LoVo (cell line): Measurements from ENCODE around the gene PDE4D.
"Not testable (repeated sequence)": the region's sequence is repeated elsewhere in the genome, so short reads cannot be mapped to it uniquely, and the experiment has no call there.

Experiments used
- DNase-seq: peaks from one replicate; pipeline ENCODE4 v3.0.0-alpha.2; 2016; ENCODE audit warnings: low spot score

Gene PDE4D

GRCh38 chr5:58969795-58970194 is 923.7 kb downstream of the PDE4D start:
- DNase-seq, result no peak

GRCh38 chr5:58969253-58969652 is 924.3 kb downstream of the PDE4D start:
- no peak for DNase-seq

- no peak for DNase-seq
Observed at GRCh38 chr5:58968350-58968749, 925.2 kb downstream of the PDE4D start.

GRCh38 chr5:58967597-58968281 is 925.8 kb downstream of the PDE4D start:
- no peak for DNase-seq

GRCh38 chr5:58965677-58966414 is 927.7 kb downstream of the PDE4D start:
- no peak for DNase-seq

DNA sequence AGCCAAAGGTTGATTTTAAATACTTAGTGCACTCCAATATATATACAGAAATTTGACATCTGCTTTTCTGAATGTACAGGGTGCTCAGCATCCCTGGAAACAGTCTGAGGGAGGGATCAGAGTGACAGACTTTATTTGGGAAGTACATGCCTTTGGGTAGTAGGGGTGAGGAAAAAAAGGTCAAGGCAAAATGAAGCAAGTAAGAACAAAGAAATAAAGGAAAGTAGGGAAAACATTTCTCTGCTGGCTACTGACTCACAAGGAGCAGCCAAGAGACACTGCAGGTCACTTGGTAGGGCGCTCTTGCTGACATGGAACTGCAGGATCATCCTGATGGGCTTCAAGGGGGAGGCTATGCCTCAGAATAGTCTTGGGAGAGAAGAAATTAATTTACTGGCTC is 929.7 kb downstream of the PDE4D start:
- DNase-seq, result no peak

GRCh38 chr5:58963361-58963760 is 930.2 kb downstream of the PDE4D start:
- DNase-seq, result no peak

GRCh38 chr5:58961631-58962280 is 931.8 kb downstream of the PDE4D start:
- DNase-seq, result no peak

DNA sequence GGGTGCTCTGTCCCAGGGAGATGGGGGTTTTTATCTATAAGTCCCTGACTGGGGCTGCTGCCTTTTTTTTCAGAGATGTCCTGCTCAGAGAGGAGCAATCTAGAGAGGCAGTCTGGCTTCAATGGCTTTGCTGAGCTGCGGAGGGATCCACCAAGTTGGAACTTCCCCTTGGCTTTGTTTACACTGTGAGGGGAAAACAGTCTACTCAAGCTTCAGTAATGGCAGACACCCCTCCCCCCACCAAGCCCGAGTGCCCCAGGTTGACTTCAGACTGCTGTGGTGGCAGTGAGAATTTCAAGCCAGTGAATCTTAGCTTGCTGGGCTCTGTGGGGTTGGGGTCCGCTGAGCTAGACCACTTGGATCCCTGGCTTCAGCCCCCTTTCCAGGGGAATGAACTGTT is 934.8 kb downstream of the PDE4D start:
- no peak for DNase-seq

GRCh38 chr5:58953218-58953617 is 940.3 kb downstream of the PDE4D start:
- DNase-seq, result not testable (repeated sequence)

DNA sequence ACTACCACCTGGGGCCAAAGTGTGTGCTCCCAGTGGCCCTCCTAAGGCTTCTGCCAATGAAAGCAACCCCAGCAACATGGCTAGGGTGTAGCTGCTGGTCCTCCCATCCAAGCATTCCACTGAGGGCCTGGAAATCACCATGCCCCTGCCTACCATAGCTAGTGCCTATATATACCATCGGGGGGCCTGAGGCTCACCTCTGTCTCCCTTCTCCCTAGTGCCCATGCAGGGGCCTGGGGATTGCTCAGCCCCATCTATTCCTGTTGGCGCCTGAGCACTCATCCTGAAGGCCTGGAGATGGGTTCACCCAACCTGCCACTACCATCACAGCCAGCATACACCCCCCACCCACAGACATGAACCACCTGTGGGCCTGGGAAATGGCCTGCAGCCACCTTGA is 943.3 kb downstream of the PDE4D start:
- no peak for DNase-seq

GRCh38 chr5:58946230-58946629 is 947.3 kb downstream of the PDE4D start:
- DNase-seq, result no peak

DNA sequence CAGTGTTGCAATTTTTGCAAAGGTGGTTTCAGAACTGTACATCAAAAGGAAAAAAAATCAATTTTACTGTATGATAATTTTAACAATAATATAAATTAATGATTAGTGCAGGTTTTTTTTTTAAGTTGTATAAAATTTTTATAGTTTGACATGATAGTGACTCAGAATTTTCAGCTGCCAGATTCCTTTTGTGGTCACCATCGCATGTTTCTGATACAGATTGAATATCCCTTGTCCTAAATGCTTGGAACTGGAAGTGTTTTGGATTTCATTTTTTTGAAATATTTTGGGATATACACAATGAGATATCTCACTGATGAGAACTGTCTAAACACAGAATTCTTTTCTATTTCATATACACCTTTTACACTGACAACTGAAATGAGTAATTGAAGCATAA is 949.3 kb downstream of the PDE4D start:
- DNase-seq, result no peak

- no peak for DNase-seq
Observed at GRCh38 chr5:58940446-58940845, 953.1 kb downstream of the PDE4D start.

DNA sequence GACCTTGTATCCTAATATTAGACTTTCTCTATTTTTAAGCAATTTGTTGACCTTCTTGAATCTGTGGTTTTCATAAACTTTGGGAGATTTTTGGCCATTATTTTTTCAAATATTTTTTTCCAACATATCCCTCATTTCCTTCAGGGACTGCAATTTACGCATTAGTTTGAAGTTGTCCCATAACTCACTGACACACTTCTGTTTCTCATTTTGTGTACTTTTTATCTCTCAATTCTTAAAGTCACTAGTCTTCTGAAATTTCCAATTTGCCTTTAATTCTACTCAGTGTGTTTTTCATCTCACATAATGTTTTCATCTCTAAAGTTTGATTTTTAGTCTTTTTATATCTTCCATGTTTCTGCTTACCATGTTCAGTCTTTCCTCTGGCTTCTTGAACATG is 953.9 kb downstream of the PDE4D start:
- DNase-seq, result no peak

DNA sequence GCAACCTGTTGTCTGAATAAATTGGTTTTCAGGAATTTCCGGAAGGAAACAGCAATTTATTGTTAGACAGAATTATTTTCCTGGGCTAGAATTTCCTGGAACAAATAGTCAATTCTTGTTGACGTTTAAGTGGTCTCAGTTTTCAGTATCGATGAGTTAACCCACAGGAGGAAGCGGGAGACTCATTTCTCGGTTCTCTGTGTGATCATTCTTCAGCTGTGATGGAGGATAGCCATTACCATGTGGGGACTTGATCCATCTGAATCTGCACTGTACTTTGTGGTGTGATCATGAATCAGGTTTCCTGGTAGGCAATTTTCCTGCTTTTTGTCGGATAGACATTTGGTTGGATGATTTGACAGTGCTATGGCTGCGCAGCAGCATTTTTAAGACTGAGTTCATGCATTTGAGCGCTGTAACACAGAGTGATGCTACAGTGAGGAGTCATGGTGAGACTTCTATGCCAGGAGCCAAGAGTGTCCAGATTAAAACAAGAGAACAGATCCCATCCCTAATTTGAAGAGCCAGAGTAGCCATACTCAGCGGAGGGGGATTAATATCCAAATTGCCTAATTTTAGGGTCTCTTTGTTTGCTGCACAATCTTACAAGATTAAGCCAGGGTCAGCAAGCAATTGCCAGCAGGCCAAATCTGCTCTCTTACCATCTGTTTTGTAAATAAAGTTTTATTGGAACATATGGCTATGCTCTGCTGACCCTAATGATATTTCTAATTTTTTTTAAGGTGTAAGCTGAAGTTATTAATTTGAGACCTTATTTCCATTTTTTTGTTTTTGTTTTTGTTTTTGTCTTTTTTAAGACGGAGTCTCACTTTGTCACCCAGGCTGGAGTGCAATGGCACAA is 954.7 kb downstream of the PDE4D start:
- DNase-seq, result no peak

DNA sequence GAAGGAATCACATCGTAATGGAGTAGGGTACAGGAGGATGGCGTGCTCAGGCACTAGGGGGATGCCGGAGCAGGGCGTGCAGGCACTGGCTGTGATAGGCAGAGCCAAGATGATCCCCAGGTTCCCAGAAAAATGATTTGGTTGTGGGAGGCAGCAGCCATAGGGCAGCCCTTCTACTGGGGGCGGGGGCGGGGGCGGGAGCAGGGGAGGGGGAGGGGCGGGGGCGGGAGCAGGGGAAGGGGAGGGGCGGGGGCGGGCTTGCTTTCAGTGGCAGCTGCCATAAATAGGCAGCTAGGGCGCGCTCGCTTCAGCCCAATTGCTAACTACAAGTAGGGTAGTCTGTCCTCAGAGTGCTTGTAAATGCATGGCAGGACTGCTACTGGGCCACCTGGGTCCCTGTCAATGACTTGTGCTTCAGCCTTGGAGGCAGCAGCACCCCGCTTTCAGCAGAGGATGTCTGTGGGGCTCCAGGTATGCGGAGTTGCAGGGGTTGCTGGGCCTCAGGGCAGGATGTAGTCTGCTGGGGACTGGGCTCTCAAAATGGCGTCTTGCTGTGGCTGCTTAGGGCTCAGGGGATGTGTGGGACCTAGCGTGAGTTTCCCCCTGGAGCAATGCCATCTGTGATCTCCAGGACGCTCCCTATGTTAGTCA is 956.4 kb downstream of the PDE4D start:
- DNase-seq, result no peak

GRCh38 chr5:58934629-58935097 is 958.9 kb downstream of the PDE4D start:
- DNase-seq, result no peak

GRCh38 chr5:58933891-58934628 is 959.5 kb downstream of the PDE4D start:
- DNase-seq, result no peak

GRCh38 chr5:58932057-58932612 is 961.4 kb downstream of the PDE4D start:
- DNase-seq, result no peak

DNA sequence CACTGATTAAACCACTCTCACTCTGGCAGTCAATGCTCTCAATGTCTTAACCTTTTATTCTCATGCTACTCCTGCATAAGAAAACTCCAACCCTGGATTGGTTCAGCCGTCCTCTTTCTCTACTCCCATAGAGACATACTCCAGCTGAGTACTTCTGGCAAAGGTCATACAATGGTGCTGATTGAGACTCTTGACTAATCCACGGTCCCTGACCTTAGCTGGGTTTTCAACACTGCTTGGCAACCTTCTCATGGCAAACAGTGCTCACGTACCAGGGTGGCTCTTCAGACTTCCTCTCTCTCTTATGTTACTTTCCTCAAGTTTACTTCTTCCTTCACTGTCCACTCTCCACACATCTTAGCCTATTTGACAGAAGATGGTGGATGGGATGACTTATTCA is 963.0 kb downstream of the PDE4D start:
- DNase-seq, result no peak
